HFFc6 (cell line): Measurements from ENCODE around the gene MTMR4. TPM values are rescaled to one million over a fixed set of nuclear protein-coding genes. Genes with fewer than 3 reads are reported as not detected.

Source experiments
- DNase-seq: peaks from one replicate; pipeline ENCODE4 v3.0.0-alpha.2; 2018
- H3K27ac Mint-ChIP-seq: 2 replicates; pipeline ENCODE4 v1.8.0; 2020; ENCODE audit warnings: mild to moderate bottlenecking, mixed read lengths
- H3K27me3 Mint-ChIP-seq: 2 replicates; pipeline ENCODE4 v1.8.0; 2021; ENCODE audit warnings: mild to moderate bottlenecking, moderate library complexity, mixed read lengths; ENCODE audit not compliant: insufficient read depth
- H3K36me3 Mint-ChIP-seq: 2 replicates; pipeline ENCODE4 v1.8.0; 2021; ENCODE audit warnings: low read depth, mixed read lengths
- H3K4me1 Mint-ChIP-seq: 2 replicates; pipeline ENCODE4 v1.8.0; 2020; ENCODE audit warnings: low read depth, mixed read lengths
- H3K4me3 Mint-ChIP-seq: 2 replicates; pipeline ENCODE4 v1.8.0; 2020; ENCODE audit warnings: mild to moderate bottlenecking, moderate library complexity, mixed read lengths
- H3K9me3 Mint-ChIP-seq: 2 replicates; pipeline ENCODE4 v1.8.0; 2020; ENCODE audit warnings: mild to moderate bottlenecking, mixed read lengths
- CTCF ChIP-seq: fragments of 200-600 bp; sonication (generic); IDR thresholded peaks from 2 replicates; pipeline ENCODE4 v1.5.0; 2021; ENCODE audit warnings: antibody characterized with exemption, mild to moderate bottlenecking
- total RNA-seq, 6 experiments: library from RNA; stranded (reverse); fragmentation: NEBNext Ultra II Directional; extraction: Animal tissue kit (Norgen Biotek cat#: 25700); gene quantifications; 2 replicates in 1 of 6; 3 replicates in 5 of 6; pipeline ENCODE4 v1.2.3, GENCODE V29; 2021

The MTMR4 gene
- total RNA-seq, 6 experiments from 2014 or later, result 25.3 to 32.2 (median 28.2) TPM

- no peak overlapping the region for H3K4me3 Mint-ChIP-seq
- no peak for TF ChIP-seq CTCF
- no peak overlapping the region for H3K27ac Mint-ChIP-seq
- H3K4me1 Mint-ChIP-seq, result no peaks in the 10 kb centered on the region
- peaks cover 16% of the 10 kb centered on the region; the same call in 1 of the 2 replicates for H3K36me3 Mint-ChIP-seq
- no peak for DNase-seq
- H3K9me3 Mint-ChIP-seq, result no peaks in the 10 kb centered on the region
- H3K27me3 Mint-ChIP-seq, result peaks cover 2% of the 10 kb centered on the region; the same call in 1 of the 2 replicates
Measured at GRCh38 chr17:58501451-58501850, 13.0 kb downstream of the MTMR4 start.

GRCh38 chr17:58498177-58498828 lies 16.1 kb downstream of the MTMR4 start:
- Mint-ChIP-seq H3K36me3 (peaks cover 31% of the 10 kb centered on the region), H3K27ac (no peak overlapping the region), H3K4me1 (no peaks in the 10 kb centered on the region), H3K4me3 (no peak overlapping the region), H3K27me3 (peaks cover 2% of the 10 kb centered on the region; the same call in 1 of the 2 replicates), H3K9me3 (no peaks in the 10 kb centered on the region)
- TF ChIP-seq CTCF, result no peak
- DNase-seq, result no peak

GRCh38 chr17:58493506-58493905 lies 20.9 kb downstream of the MTMR4 start:
- H3K9me3 Mint-ChIP-seq, result no peaks in the 10 kb centered on the region
- no peak overlapping the region for H3K27ac Mint-ChIP-seq
- no peak overlapping the region for H3K4me3 Mint-ChIP-seq
- DNase-seq, result no peak
- H3K36me3 Mint-ChIP-seq, result peaks cover 70% of the 10 kb centered on the region
- no peak for TF ChIP-seq CTCF
- peaks cover 2% of the 10 kb centered on the region; the same call in 1 of the 2 replicates for H3K27me3 Mint-ChIP-seq
- H3K4me1 Mint-ChIP-seq, result no peaks in the 10 kb centered on the region

- Mint-ChIP-seq H3K27me3 (peaks cover 2% of the 10 kb centered on the region; the same call in 1 of the 2 replicates), H3K9me3 (no peaks in the 10 kb centered on the region), H3K4me1 (no peaks in the 10 kb centered on the region), H3K27ac (no peak overlapping the region), H3K36me3 (peaks cover 63% of the 10 kb centered on the region), H3K4me3 (no peak overlapping the region)
- no peak for TF ChIP-seq CTCF
- no peak for DNase-seq
Measured at GRCh38 chr17:58492238-58493121, 22.0 kb downstream of the MTMR4 start.

- Mint-ChIP-seq H3K4me3 (no peak overlapping the region), H3K27me3 (peaks cover 2% of the 10 kb centered on the region; the same call in 1 of the 2 replicates), H3K9me3 (no peaks in the 10 kb centered on the region), H3K36me3 (peaks cover 60% of the 10 kb centered on the region), H3K4me1 (no peaks in the 10 kb centered on the region), H3K27ac (no peak overlapping the region)
- no peak for DNase-seq
- no peak for TF ChIP-seq CTCF
Measured at GRCh38 chr17:58491510-58492045, 22.9 kb downstream of the MTMR4 start.
